ENCODE data around the gene IL17RA. TPM values are rescaled to one million over a fixed set of nuclear protein-coding genes. Genes with fewer than 3 reads are reported as not detected.

IL17RA gene
- total and polyA plus RNA-seq, 2 donors from 2014 or later, result 4.2 to 26.8 TPM

DNA sequence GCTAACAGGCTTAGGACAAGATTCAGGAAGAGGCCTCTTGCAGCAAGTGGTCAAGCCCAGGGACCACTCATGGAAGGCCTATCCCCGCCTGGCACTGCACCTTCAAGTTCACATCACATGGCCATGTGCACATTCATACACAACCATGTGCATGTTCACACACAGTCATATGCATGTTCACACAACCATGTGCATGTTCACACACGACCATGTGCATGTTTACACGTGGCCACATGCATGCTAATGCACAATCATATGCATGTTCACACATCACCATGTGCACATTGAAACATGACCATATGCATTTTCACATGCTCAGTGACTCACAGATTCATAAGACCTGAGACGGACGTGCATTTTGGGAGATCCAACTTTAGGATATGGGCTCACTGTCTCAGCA is 28.7 kb upstream of the IL17RA start:
- FAIRE-seq (no peak), DNase-seq (no peak)
- intact Hi-C loops (cut with DNase I), result no loop called here
- no peaks in the 10 kb centered on the region for H3K4me1 ChIP-seq (ENCODE audit: control insufficient read depth in 2 of 3, insufficient read depth in 2 of 3, low read depth in 1 of 3, low read length in 3 of 3)
- no peaks in the 10 kb centered on the region for H3K36me3 ChIP-seq (ENCODE audit: control insufficient read depth in 2 of 3, insufficient read depth in 3 of 3, low read length in 3 of 3)
- TF ChIP-seq, protein P1, sequence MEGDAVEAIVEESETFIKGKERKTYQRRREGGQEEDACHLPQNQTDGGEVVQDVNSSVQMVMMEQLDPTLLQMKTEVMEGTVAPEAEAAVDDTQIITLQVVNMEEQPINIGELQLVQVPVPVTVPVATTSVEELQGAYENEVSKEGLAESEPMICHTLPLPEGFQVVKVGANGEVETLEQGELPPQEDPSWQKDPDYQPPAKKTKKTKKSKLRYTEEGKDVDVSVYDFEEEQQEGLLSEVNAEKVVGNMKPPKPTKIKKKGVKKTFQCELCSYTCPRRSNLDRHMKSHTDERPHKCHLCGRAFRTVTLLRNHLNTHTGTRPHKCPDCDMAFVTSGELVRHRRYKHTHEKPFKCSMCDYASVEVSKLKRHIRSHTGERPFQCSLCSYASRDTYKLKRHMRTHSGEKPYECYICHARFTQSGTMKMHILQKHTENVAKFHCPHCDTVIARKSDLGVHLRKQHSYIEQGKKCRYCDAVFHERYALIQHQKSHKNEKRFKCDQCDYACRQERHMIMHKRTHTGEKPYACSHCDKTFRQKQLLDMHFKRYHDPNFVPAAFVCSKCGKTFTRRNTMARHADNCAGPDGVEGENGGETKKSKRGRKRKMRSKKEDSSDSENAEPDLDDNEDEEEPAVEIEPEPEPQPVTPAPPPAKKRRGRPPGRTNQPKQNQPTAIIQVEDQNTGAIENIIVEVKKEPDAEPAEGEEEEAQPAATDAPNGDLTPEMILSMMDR (IDR thresholded peaks at IDR 0.05; ENCODE audit: borderline replicate concordance, extremely low read depth, insufficient read depth), result no peak
- H3K27me3 ChIP-seq (ENCODE audit: control insufficient read depth, insufficient read depth, low read length), result no peaks in the 10 kb centered on the region
- no peaks in the 10 kb centered on the region for H3K9me3 ChIP-seq (ENCODE audit: control insufficient read depth in 2 of 3, insufficient read depth in 1 of 3, low read length in 3 of 3)
- H3K27ac ChIP-seq (ENCODE audit: low read depth in 2 of 2, low read length in 2 of 2), result no peak overlapping the region
- H3K4me3 ChIP-seq (ENCODE audit: low read length in 3 of 3), result no peak overlapping the region
- no peak overlapping the region for H3K9ac ChIP-seq (ENCODE audit: low read length in 3 of 3)

DNA sequence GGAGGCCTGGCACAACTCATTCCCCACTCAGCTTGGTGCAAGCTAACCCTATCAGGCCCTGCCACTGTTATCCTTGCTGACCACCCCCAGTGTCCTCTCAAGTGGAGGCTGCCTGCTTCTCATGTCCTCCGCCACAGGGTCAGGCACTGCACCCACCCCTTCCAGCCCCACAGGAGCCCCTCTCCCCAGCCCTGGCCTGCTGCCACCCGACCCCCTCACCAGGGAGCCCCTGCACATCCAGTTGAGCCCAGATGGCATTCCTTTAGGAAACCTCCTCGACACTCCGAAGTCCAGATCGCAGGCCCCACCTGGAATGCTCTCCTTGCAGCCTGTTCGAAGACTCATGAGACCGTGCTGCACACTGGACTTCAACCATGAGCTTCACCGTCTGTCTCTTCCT is 28.0 kb upstream of the IL17RA start:
- TF ChIP-seq, protein P1 (IDR thresholded peaks at IDR 0.05; ENCODE audit: borderline replicate concordance, extremely low read depth, insufficient read depth), result no peak
- H3K9ac ChIP-seq (ENCODE audit: low read length in 3 of 3), result no peak overlapping the region
- intact Hi-C loops (cut with DNase I), result no loop called here
- H3K27ac ChIP-seq (ENCODE audit: low read depth in 2 of 2, low read length in 2 of 2), result no peak overlapping the region
- DNase-seq, result peak in 1 of 5 donors; percentile 58
- H3K27me3 ChIP-seq (ENCODE audit: control insufficient read depth, insufficient read depth, low read length), result no peaks in the 10 kb centered on the region
- FAIRE-seq, result no peak
- H3K36me3 ChIP-seq (ENCODE audit: control insufficient read depth in 2 of 3, insufficient read depth in 3 of 3, low read length in 3 of 3), result no peaks in the 10 kb centered on the region
- H3K9me3 ChIP-seq (ENCODE audit: control insufficient read depth in 2 of 3, insufficient read depth in 1 of 3, low read length in 3 of 3), result no peaks in the 10 kb centered on the region
- no peak overlapping the region for H3K4me3 ChIP-seq (ENCODE audit: low read length in 3 of 3)
- H3K4me1 ChIP-seq (ENCODE audit: control insufficient read depth in 2 of 3, insufficient read depth in 2 of 3, low read depth in 1 of 3, low read length in 3 of 3), result no peaks in the 10 kb centered on the region

DNA sequence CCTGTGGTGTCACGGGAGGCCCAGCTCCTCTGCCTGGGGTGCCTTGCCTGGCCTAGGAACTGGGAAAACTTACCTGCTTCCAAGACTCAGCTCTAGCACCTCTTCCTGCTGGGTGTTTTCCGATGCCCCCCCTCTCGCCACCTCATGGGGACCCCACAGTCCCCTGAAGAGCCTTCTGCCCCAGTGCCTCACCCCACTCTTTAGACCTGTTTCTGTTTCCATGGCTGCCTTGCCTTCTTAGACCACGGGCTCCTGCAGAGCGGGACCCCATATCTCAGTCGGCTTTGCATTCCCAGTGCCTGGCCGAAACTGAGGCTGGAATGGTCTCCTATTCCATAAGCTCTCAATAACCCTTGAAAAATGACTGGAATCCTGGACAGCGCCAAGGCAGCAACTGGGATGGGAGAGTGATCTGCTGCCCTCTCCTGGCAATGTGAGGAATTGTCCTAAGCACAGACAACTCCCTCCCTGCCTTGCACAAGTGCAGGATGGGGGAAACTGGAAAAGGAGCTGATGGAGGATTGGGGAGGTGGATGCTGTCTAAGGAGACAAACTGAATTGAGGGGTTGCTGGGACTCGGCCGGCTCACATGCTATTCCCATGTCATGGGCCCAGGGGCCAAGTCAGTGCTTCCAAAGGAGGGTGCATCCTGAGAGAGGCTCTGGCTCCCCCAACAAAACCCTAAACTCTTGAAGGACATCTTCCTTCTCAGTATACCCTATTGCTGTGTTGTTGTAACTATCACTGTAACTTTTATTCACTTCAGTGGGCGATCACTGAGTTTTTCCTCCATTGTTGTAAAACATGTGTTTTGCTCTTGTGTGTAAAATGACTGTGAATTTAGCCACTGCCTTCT is 26.6 kb upstream of the IL17RA start:
- intact Hi-C loops (cut with DNase I), result no loop called here
- DNase-seq (peak in 4 of 5 donors; percentile 77 to 86 (median 78)), FAIRE-seq (no peak)
- no peaks in the 10 kb centered on the region for H3K4me1 ChIP-seq (ENCODE audit: control insufficient read depth in 2 of 3, insufficient read depth in 2 of 3, low read depth in 1 of 3, low read length in 3 of 3)
- no peak overlapping the region for H3K9ac ChIP-seq (ENCODE audit: low read length in 3 of 3)
- H3K27ac ChIP-seq (ENCODE audit: low read depth in 2 of 2, low read length in 2 of 2), result no peak overlapping the region
- no peaks in the 10 kb centered on the region for H3K9me3 ChIP-seq (ENCODE audit: control insufficient read depth in 2 of 3, insufficient read depth in 1 of 3, low read length in 3 of 3)
- TF ChIP-seq, protein P1 (IDR thresholded peaks at IDR 0.05; ENCODE audit: borderline replicate concordance, extremely low read depth, insufficient read depth), result peak; percentile 71
- no peaks in the 10 kb centered on the region for H3K27me3 ChIP-seq (ENCODE audit: control insufficient read depth, insufficient read depth, low read length)
- H3K36me3 ChIP-seq (ENCODE audit: control insufficient read depth in 2 of 3, insufficient read depth in 3 of 3, low read length in 3 of 3), result no peaks in the 10 kb centered on the region
- H3K4me3 ChIP-seq (ENCODE audit: low read length in 3 of 3), result no peak overlapping the region

All from kidney (tissue), 14 donors.